K562 (cell line): Measurements from ENCODE around the gene CFD. TPM values are rescaled to one million over a fixed set of nuclear protein-coding genes. Genes with fewer than 3 reads are reported as not detected.
A peak's percentile ranks its signal among the peaks of the same experiment; 100 is the strongest.

Experiments used
- CBX3 ChIP-seq, 2 experiments: IDR thresholded peaks; 1 replicate in 1 of 2; 2 replicates in 1 of 2; pipeline ENCODE4 v1.6.1; 2012; ENCODE audit warnings: inconsistent platforms in 2 of 2, low read length in 2 of 2, borderline replicate concordance in 1 of 2, control low read depth in 1 of 2
- CHD2 ChIP-seq: IDR thresholded peaks from 2 replicates; pipeline ENCODE4 v1.6.1; 2011; ENCODE audit warnings: low read depth, low read length
- EHMT2 ChIP-seq: fragments of 450-650 bp; IDR thresholded peaks from 2 replicates; pipeline ENCODE4 v1.6.1; 2018; ENCODE audit warnings: antibody characterized with exemption
- HLTF ChIP-seq: fragments of 450-650 bp; IDR thresholded peaks from 2 replicates; pipeline ENCODE4 v1.6.1; 2016
- HMG20A ChIP-seq: fragments of 450-650 bp; formaldehyde crosslinking; conservative IDR thresholded peaks from 2 replicates; pipeline ENCODE4 v1.4.0; 2020; ENCODE audit warnings: mild to moderate bottlenecking, mixed read lengths
- HOXB6 ChIP-seq: fragments of 250-450 bp; sonication (Bioruptor Pico); IDR thresholded peaks from 2 replicates; pipeline ENCODE4 v1.5.1; 2022; ENCODE audit warnings: mild to moderate bottlenecking, borderline replicate concordance
- LCOR ChIP-seq: sonication (generic); formaldehyde crosslinking; IDR thresholded peaks from 2 replicates; pipeline ENCODE4 v1.8.0; 2022; ENCODE audit warnings: mild to moderate bottlenecking, missing genetic modification reagents
- SFPQ ChIP-seq: fragments of 200-400 bp; formaldehyde crosslinking; IDR thresholded peaks from 2 replicates; pipeline ENCODE4 v1.6.1; 2017; ENCODE audit warnings: mild to moderate bottlenecking, low read depth, low read length, moderate library complexity
- SIN3A ChIP-seq, 2 experiments: fragments of 150-350 bp in 1 of 2; IDR thresholded peaks; 2 replicates each; pipeline ENCODE4 v1.6.1; 2011 to 2016; ENCODE audit warnings: borderline replicate concordance in 2 of 2, low read depth in 2 of 2, low read length in 2 of 2, mild to moderate bottlenecking in 2 of 2, moderate library complexity in 2 of 2; ENCODE audit not compliant: control insufficient read depth in 1 of 2
- SREBF2 ChIP-seq: sonication (generic); formaldehyde crosslinking; IDR thresholded peaks from 2 replicates; pipeline ENCODE4 v1.4.0; 2020; ENCODE audit warnings: mild to moderate bottlenecking, missing genetic modification reagents
- polyA plus RNA-seq, 8 experiments: library from polyadenylated mRNA; depleted of rRNA in 4 of 8; stranded (reverse) in 5 of 8; unstranded in 3 of 8; fragments of >200 nt; fragmentation: Nextera tagmentation in 2 of 8; fragmentation: Illumina TruSeq in 1 of 8; extraction: Ambion mirVana in 2 of 8; extraction: Trizol in 1 of 8; gene quantifications; 2 replicates each; pipeline versions ENCODE4 v1.2.1 to v1.2.3, GENCODE V29; 2011 to 2014; ENCODE audit warnings: inconsistent platforms in 1 of 8, missing spikeins in 1 of 8
- total RNA-seq, 7 experiments: library from RNA; depleted of rRNA in 6 of 7; stranded (reverse); fragments of >200 nt in 6 of 7; fragmentation: Illumina TruSeq in 2 of 7; extraction: Trizol in 2 of 7; gene quantifications; 2 replicates each; pipeline versions ENCODE4 v1.2.1 to v1.2.3, GENCODE V29; 2011 to 2021; ENCODE audit warnings: low replicate concordance in 1 of 7
- TF ChIP-seq, protein P1 (sequence below), 2 experiments: fragments of 450-650 bp in 1 of 2; sonication (generic) in 1 of 2; formaldehyde crosslinking in 1 of 2; IDR thresholded peaks; 2 replicates each; pipeline versions ENCODE4 v1.7.1 to v1.9.0; 2016 to 2022; ENCODE audit warnings: inconsistent platforms in 1 of 2, mild to moderate bottlenecking in 1 of 2, missing genetic modification reagents in 1 of 2
- TF ChIP-seq, protein P2 (sequence below): sonication (generic); formaldehyde crosslinking; IDR thresholded peaks from 2 replicates; pipeline ENCODE4 v1.8.0; 2022; ENCODE audit warnings: mild to moderate bottlenecking, missing genetic modification reagents
- TF ChIP-seq, protein P3 (sequence below): fragments of 450-650 bp; IDR thresholded peaks from 2 replicates; pipeline ENCODE4 v1.6.1; 2016; ENCODE audit warnings: antibody characterized with exemption

CFD gene
- total and polyA plus RNA-seq, 9 of the 15 experiments (the other 6 are each of a cell fraction or from before 2014, with no cell fraction given), result 0.52 to 59.4 (median 7.6) TPM

DNA sequence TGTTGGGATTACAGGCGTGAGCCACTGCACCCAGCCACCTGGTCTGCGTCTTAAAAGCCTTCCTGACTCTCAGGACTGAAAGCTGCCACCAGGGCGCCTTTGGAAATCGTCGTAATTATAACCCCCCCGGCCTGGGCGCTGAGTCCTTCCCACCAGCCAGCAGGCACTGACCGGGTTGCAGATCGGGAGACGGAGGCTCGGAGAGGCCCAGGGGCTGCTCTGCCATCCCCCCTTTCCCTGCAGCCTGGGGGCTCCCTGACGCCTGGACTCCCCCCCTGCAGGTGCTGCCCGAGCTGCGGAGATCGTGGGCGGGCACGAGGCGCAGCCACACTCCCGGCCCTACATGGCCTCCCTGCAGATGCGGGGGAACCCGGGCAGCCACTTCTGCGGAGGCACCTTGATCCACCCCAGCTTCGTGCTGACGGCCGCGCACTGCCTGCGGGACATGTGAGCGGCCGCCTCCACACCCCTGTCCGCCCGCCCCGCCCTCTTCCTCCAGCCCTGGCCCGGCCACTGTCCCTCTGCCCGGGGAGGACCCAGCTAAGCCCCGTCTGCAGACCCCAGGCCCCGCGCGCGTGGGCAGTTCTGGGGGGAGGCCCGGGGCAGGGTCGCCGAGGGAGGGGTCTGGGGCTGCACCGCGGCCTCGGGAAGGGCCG, 16.2 kb upstream of the CFD start (continued):
- TF ChIP-seq, protein P1, sequence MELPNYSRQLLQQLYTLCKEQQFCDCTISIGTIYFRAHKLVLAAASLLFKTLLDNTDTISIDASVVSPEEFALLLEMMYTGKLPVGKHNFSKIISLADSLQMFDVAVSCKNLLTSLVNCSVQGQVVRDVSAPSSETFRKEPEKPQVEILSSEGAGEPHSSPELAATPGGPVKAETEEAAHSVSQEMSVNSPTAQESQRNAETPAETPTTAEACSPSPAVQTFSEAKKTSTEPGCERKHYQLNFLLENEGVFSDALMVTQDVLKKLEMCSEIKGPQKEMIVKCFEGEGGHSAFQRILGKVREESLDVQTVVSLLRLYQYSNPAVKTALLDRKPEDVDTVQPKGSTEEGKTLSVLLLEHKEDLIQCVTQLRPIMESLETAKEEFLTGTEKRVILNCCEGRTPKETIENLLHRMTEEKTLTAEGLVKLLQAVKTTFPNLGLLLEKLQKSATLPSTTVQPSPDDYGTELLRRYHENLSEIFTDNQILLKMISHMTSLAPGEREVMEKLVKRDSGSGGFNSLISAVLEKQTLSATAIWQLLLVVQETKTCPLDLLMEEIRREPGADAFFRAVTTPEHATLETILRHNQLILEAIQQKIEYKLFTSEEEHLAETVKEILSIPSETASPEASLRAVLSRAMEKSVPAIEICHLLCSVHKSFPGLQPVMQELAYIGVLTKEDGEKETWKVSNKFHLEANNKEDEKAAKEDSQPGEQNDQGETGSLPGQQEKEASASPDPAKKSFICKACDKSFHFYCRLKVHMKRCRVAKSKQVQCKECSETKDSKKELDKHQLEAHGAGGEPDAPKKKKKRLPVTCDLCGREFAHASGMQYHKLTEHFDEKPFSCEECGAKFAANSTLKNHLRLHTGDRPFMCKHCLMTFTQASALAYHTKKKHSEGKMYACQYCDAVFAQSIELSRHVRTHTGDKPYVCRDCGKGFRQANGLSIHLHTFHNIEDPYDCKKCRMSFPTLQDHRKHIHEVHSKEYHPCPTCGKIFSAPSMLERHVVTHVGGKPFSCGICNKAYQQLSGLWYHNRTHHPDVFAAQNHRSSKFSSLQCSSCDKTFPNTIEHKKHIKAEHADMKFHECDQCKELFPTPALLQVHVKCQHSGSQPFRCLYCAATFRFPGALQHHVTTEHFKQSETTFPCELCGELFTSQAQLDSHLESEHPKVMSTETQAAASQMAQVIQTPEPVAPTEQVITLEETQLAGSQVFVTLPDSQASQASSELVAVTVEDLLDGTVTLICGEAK (IDR thresholded peaks at IDR 0.05), result no peak
- TF ChIP-seq, protein P1 (CRISPR knock-in tag; IDR thresholded peaks at IDR 0.05), result no peak
- TF ChIP-seq SFPQ (no peak), SIN3A (IDR thresholded peaks at IDR 0.05; ENCODE audit: borderline replicate concordance in 2 of 2, control insufficient read depth in 1 of 2, low read depth in 2 of 2, low read length in 2 of 2) (no peak), CHD2 (no peak), HLTF (no peak), HOXB6 (no peak), LCOR (CRISPR knock-in tag) (no peak), EHMT2 (no peak), SREBF2 (CRISPR knock-in tag) (no peak), HMG20A (CRISPR knock-in tag) (no peak), CBX3 (IDR thresholded peaks at IDR 0.05; ENCODE audit: borderline replicate concordance in 1 of 2, low read length in 2 of 2) (no peak)
- TF ChIP-seq, protein P2, sequence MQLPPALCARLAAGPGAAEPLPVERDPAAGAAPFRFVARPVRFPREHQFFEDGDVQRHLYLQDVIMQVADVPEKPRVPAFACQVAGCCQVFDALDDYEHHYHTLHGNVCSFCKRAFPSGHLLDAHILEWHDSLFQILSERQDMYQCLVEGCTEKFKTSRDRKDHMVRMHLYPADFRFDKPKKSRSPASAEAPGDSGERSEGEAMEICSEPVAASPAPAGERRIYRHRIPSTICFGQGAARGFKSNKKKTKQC (CRISPR knock-in tag), result peak; percentile 62; the same call in 1 of the 2 replicates
- TF ChIP-seq, protein P3, sequence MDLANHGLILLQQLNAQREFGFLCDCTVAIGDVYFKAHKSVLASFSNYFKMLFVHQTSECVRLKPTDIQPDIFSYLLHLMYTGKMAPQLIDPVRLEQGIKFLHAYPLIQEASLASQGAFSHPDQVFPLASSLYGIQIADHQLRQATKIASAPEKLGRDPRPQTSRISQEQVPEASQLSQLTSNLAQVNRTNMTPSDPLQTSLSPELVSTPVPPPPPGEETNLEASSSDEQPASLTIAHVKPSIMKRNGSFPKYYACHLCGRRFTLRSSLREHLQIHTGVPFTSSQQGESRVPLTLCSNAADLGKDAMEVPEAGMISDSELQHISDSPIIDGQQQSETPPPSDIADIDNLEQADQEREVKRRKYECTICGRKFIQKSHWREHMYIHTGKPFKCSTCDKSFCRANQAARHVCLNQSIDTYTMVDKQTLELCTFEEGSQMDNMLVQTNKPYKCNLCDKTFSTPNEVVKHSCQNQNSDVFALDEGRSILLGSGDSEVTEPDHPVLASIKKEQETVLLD, result no peak
